ENCODE measurements around the gene BTN2A1. TPM values are rescaled to one million over a fixed set of nuclear protein-coding genes. Genes with fewer than 3 reads are reported as not detected.

Gene BTN2A1
- total RNA-seq, 2 donors from 2014 or later, result 6.2 to 16.5 TPM

DNA sequence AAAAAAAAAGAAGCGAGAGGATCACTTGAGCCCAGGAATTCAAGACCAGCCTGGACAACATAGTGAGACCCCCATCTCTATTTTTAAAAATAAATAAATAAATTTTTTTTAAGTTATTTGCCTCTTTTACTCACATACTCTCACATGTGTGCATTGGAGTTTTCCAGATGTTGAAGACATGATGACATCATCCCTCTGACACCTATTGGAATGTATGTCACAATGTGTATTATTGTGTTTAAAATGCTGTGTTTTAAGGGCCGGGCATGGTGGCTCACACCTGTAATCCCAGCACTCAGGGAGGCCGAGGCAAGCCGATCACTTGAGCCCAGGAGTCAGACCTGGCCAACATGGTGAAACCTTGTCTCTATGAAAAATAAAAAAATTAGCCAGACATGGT lies 24.6 kb downstream of the BTN2A1 start:
- ATAC-seq, result no peak
- no peak overlapping the region for H3K4me3 ChIP-seq
- 87 to 93% methylated on average over 4 of the region's 4 CpGs for WGBS, 2 donors
- H3K4me1 ChIP-seq, result no peaks in the 10 kb centered on the region
- no peaks in the 10 kb centered on the region for H3K27me3 ChIP-seq
- no peaks in the 10 kb centered on the region for H3K36me3 ChIP-seq (replicated peaks in 1 of 2; ENCODE audit: insufficient read depth in 1 of 2, low read depth in 2 of 2)
- TF ChIP-seq CTCF (IDR thresholded peaks at IDR 0.05) (no peak), POLR2A (IDR thresholded peaks at IDR 0.05) (no peak)
- no peak overlapping the region for H3K27ac ChIP-seq
- DNase-seq, result no peak
- intact Hi-C loops (cut with DNase I), result no loop called here
- no peaks in the 10 kb centered on the region for H3K9me3 ChIP-seq

DNA sequence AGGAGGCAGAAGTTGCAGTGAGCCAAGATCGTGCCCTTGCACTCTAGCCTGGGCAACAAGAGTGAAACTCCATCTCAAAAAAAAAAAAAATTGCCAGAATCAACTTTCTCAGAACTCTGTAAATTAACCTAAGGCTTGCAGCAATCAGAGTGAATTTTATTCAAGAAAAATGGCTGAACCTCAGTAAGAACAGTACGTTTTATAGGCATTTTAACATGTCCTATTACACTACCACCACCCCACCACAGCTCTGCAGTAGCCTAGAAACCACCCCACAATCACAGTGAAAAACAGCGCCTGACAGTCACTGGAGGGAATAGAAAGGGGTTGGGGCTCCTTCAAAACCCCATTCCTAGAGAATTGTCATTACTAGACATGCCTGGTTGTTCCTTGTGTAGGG lies 26.0 kb downstream of the BTN2A1 start:
- 75 to 77% methylated on average over 3 of the region's 3 CpGs for whole genome bisulfite sequencing, 2 donors
- Histone ChIP-seq H3K27ac (no peak overlapping the region), H3K36me3 (replicated peaks in 1 of 2; ENCODE audit: insufficient read depth in 1 of 2, low read depth in 2 of 2) (no peaks in the 10 kb centered on the region), H3K9me3 (no peaks in the 10 kb centered on the region), H3K27me3 (no peaks in the 10 kb centered on the region), H3K4me1 (no peaks in the 10 kb centered on the region), H3K4me3 (no peak overlapping the region)
- intact Hi-C loops (cut with DNase I), result no loop called here
- ATAC-seq (no peak), DNase-seq (no peak)
- no peak for TF ChIP-seq CTCF (IDR thresholded peaks at IDR 0.05)
- no peak for TF ChIP-seq POLR2A (IDR thresholded peaks at IDR 0.05)

GRCh38 chr6:26484161-26484560 lies 26.4 kb downstream of the BTN2A1 start:
- H3K27me3 ChIP-seq, result no peaks in the 10 kb centered on the region
- H3K4me1 ChIP-seq, result no peaks in the 10 kb centered on the region
- no peaks in the 10 kb centered on the region for H3K36me3 ChIP-seq (replicated peaks in 1 of 2; ENCODE audit: insufficient read depth in 1 of 2, low read depth in 2 of 2)
- WGBS, 2 donors, result 53 to 54% methylated on average over 2 of the region's 2 CpGs
- DNase-seq (no peak), ATAC-seq (no peak)
- H3K4me3 ChIP-seq, result no peak overlapping the region
- H3K27ac ChIP-seq, result no peak overlapping the region
- H3K9me3 ChIP-seq, result no peaks in the 10 kb centered on the region
- TF ChIP-seq POLR2A (IDR thresholded peaks at IDR 0.05) (no peak), CTCF (IDR thresholded peaks at IDR 0.05) (no peak)
- intact Hi-C loops (cut with DNase I), result no loop called here

DNA sequence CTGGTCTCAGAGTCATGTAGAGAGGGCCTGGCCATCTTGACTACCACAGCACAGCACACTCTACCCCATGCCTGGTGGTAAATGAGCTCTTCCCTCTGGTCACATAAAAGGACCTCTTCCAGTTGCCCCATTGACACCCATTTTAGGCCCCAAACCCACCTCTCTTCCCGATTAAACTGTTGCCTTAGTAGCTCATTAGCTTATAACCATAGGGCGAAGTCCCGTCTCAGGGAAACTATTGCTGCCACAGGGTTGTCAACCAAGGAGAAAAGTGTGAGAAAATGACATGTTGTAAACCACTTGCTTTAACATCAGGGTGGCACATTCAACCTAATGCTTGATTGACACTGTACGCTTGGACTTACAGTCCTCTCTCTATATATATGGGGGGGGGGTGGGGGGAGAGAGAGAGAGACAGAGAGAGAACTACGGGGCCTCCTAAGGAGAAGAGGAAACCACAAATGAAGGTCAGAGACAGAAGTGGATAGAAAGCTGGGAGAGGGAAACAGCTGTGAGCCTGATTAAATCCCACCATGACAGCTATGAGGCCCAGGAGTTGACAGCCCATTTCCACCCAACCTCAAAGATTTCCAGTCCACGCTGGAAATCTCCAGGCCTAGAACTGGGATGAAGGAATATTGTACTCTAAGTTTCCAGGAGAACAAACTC lies 27.5 kb downstream of the BTN2A1 start:
- Histone ChIP-seq H3K27ac (no peak overlapping the region), H3K4me3 (no peak overlapping the region), H3K36me3 (replicated peaks in 1 of 2; ENCODE audit: insufficient read depth in 1 of 2, low read depth in 2 of 2) (no peaks in the 10 kb centered on the region), H3K4me1 (no peaks in the 10 kb centered on the region), H3K27me3 (no peaks in the 10 kb centered on the region), H3K9me3 (no peaks in the 10 kb centered on the region)
- intact Hi-C loops (cut with DNase I), result no loop called here
- ATAC-seq, result no peak
- no peak for DNase-seq
- 57 to 73% methylated on average over 6 of the region's 6 CpGs for WGBS, 2 donors
- no peak for TF ChIP-seq POLR2A (IDR thresholded peaks at IDR 0.05)
- no peak for TF ChIP-seq CTCF (IDR thresholded peaks at IDR 0.05)

- no peaks in the 10 kb centered on the region for H3K27me3 ChIP-seq
- no peak overlapping the region for H3K4me3 ChIP-seq
- H3K27ac ChIP-seq, result no peak overlapping the region
- intact Hi-C loops (cut with DNase I), result no loop called here
- no peaks in the 10 kb centered on the region for H3K36me3 ChIP-seq (replicated peaks in 1 of 2; ENCODE audit: insufficient read depth in 1 of 2, low read depth in 2 of 2)
- no peak for TF ChIP-seq CTCF (IDR thresholded peaks at IDR 0.05)
- TF ChIP-seq POLR2A (IDR thresholded peaks at IDR 0.05), result no peak
- WGBS, 2 donors, result 75 to 83% methylated on average over 5 of the region's 5 CpGs
- DNase-seq (no peak), ATAC-seq (no peak)
- no peaks in the 10 kb centered on the region for H3K4me1 ChIP-seq
- no peaks in the 10 kb centered on the region for H3K9me3 ChIP-seq
Observed at GRCh38 chr6:26486358-26486757, 28.6 kb downstream of the BTN2A1 start.

All from body of pancreas (tissue), 4 donors.